AML-193 (cell line): ENCODE results near the gene EGR2.
"Not testable (repeated sequence)": the region's sequence is repeated elsewhere in the genome, so short reads cannot be mapped to it uniquely, and the experiment has no call there.

Experiments
- DNase-seq, 2 experiments: peaks; one replicate each; lab custom pipeline; 2025; lab: John Stamatoyannopoulos, UW

Gene EGR2

GRCh38 chr10:62794306-62794705 is 21.9 kb downstream of the EGR2 start:
- no peak for DNase-seq

- DNase-seq, result no peak
Measured at GRCh38 chr10:62792261-62792660, 23.9 kb downstream of the EGR2 start.

DNA sequence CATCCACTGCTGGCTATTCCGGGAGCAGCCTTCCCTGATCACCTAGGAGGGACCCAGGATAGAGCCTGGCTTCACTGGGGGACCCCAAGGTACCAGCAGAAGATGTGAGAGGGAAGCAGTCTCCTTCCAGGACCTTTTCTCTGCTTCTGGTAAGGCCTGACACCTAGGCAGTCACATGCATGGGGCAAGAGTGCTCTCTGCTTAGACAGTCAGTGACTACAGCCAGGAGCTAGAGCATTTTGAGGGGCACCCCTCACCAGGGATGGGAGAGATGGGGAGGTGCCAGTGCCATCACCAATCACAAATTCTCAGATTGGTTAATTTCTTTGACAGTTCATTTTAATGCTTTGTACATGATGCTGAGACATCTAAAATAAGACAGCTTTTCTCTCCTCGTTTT is 25.6 kb downstream of the EGR2 start:
- DNase-seq, result no peak

DNA sequence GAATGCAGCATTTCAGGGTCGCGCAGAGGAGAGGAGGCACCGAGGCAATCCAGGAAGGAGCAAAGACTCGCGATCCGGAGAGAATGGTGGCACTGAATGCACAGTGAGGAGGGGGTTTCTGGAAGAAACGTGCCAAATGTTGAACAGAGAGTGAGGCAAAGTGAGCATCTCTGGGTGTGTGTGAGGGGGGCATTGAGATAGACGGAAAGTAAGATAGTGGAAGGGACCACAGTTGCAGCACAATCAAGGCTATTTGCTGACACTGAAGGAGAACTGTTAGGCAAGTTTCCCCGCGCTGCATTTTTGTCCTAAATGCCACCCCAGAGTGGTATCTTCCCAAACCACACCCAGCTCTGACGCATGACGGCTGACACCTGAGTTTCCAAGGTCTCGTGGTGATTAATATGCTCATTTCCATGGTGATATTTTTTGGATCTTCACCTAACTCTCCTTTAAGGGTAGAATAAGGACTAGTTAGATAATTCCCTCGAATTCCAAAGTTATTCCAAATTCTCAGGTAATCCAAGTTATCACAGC is 26.1 kb downstream of the EGR2 start:
- DNase-seq, result no peak

DNA sequence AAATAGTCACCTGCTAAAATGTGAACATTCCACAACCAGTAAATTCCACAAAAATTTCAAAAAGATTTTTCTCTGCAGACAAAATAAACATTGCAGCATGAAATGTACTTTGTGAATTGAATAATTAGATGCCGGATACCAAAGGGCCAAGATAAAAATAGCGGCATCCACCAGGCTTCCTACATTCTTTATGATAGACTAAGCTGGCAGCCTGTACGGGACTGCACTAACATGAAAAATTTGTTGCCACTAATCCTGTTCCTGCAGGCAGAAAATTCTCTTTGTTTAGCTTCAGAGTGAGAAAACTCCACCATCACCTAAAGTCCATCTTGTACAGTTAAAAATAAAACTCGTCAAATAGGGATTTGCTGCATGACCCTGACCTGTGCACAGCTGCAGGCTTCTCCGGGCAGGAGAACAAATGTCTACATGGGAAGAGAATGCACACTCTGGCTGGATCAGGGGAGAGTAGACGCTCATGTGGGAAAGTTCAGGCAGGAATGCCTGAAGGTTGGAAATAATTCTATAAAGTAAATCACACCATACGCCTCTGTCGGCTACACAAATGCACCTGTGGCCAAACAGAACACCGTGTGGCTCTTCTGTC is 27.2 kb downstream of the EGR2 start:
- DNase-seq, result no peak

GRCh38 chr10:62788285-62788684 is 27.9 kb downstream of the EGR2 start:
- DNase-seq, result not testable (repeated sequence)

DNA sequence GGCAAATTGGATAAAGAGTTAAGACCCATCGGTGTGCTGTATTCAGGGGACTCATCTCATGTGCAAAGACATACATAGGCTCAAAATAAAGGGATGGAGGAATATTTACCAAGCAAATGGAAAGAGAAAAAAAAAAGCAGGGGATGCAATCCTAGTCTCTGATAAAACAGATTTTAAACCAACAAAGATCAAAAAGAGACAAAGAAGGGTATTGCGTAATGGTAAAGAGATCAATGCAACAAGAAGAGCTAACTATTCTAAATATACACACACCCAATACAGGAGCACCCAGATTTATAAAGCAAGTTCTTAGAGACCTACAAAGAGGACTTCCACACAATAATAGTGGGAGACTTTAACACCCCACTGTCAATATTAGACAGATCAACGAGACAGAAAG is 31.6 kb downstream of the EGR2 start:
- not testable (repeated sequence) for DNase-seq

- no peak for DNase-seq
Measured at GRCh38 chr10:62779487-62780248, 36.5 kb downstream of the EGR2 start.

DNA sequence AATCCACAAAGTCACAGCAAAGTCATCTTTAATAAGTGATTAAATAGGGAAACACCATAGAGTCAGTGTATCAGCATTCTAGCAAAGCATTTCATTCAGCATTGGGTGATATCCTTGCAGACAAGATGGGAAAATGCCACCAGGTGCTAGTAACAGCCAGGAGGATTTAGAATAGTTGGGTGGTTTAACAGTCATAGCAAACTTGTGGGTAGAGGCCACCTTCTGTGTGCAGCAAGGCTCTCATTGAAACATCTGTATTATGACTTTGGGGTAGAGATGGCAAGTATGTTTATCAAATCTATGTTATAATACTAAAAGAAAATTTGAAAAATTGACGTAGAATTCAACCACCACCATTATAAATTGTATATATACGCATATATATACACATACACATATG is 38.0 kb downstream of the EGR2 start:
- no peak for DNase-seq

DNA sequence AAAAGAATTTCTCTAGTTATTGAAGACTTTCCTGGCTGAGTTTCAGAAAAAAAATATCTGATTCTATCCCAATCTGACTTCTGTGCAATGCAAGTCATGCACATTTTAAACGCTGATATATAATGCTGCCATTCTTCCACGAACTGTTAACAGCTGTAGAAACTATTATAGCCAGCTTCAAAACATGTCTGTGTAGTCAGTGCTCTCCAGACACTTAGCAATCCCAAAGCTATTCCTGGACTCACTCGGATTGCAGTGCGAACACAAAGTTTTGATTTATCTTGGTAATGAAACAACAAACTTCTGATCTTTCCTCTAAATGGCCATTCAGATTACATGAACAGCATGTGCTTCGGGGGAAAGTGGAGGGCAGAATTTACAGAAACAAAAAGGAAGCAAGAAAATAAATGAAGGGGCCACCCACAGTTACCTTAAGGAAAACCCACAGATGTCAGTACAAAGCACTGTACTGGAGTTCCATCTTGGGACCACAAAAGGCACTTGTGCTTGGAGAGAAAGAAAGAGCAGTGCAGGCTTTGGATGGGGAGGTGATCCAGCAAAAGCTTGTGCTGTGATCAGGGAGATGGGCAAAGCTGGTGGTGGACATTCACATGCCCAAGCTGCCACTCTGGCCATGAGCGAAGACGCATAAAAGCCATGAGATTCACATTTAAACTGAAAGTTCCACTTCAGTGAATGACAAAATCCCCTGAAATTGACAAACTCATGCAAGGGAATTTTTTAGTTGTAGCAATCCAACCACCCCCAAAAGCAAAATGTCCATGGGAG is 43.8 kb downstream of the EGR2 start:
- no peak for DNase-seq

GRCh38 chr10:62769574-62770242 is 46.5 kb downstream of the EGR2 start:
- no peak for DNase-seq

DNA sequence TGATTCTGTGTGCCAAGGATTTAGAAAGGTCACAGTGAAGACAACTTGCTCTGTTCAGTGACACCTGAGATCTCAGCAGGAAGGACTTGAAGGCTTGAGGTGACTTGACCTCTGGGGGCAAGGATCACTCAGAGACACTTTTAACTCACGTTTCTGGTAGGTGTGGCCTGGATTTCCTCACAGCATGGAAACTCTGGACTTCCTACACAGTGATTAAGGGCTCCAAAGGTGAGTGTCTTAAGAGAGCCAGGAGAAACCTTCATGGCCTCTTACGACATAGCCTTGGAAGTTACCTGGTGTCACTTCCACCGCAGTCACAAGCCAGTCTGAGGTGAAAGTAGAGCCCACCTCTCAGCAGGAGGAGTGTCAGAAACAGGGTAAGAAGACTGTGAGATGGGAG is 49.8 kb downstream of the EGR2 start:
- DNase-seq, result no peak

GRCh38 chr10:62765726-62766125 is 50.4 kb downstream of the EGR2 start:
- DNase-seq, result no peak

DNA sequence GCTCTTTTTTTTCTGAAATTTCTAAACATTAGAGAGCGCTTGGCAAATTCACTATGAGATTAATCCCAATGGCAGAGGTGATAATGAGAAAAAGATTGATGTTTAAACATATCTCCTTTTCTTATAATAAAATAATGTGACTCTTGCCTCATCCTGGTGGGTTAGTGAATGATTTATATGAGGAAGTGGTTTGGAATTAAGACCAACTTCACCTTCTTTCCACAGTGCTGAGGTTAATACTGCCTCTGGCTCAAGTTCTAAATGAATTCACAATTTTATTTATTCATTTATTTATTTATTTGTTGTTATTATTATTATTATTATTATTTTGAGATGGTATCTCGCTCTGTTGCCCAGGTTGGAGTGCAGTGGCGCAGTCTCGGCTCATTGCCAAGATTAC is 52.2 kb downstream of the EGR2 start:
- no peak for DNase-seq

DNA sequence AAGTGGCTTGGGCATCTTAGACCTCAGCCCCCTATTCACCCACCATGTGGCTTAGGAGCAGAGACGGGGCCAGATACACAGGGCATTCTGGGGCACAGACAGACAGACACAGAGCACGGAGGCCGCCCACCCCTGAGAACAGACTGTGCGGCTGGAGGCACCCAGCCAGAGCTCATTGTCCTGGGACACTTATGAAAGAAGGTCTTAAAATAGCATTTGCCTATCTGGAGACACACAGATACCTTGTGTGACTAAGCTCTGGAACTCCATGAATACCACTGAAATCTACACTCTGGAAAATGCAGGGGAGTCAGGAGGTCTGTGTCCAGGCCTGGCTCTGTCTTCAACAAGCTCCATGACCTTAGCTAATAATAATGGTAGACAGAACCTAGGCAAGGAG is 53.0 kb downstream of the EGR2 start:
- no peak for DNase-seq
